SK-N-SH (cell line): Measurements from ENCODE around the gene HSPBP1. TPM values are rescaled to one million over a fixed set of nuclear protein-coding genes. Genes with fewer than 3 reads are reported as not detected.

Experiments
- CTCF ChIA-PET: fragments of 300-600, 350-600 bp; formaldehyde crosslinking; extraction: SDS; loops from one replicate; lab custom pipeline; 2021; lab: Yijun Ruan, JAX
- POLR2A ChIA-PET: fragments of 350-600 bp; sonication (Branson Sonifier 250); formaldehyde crosslinking; extraction: SDS; loops from one replicate; lab custom pipeline; 2020; ENCODE audit warnings: antibody characterized with exemption, inconsistent platforms; lab: Yijun Ruan, JAX
- DNase-seq: peaks from one replicate; pipeline ENCODE4 v3.0.0; 2012
- H2AFZ ChIP-seq: fragments of 200-600 bp; sonication (generic); 2 replicates; pipeline ENCODE4 v1.8.1; 2016; ENCODE audit warnings: antibody characterized with exemption, mild to moderate bottlenecking, low read depth
- H3F3A ChIP-seq: fragments of 200-600 bp; sonication (generic); replicated peaks from 2 replicates; pipeline ENCODE3; 2016; ENCODE audit warnings: antibody characterized with exemption, mild to moderate bottlenecking; ENCODE audit not compliant: insufficient read depth
- H3K27ac ChIP-seq, 2 experiments: fragments of 200-500 bp in 1 of 2; fragments of 200-600 bp in 1 of 2; sonication (Bioruptor generic) in 1 of 2; sonication (generic), shearing (Covaris generic) in 1 of 2; 2 replicates each; pipeline versions ENCODE4 v1.5.1 to v1.6.1; 2014 to 2016; ENCODE audit warnings: low read depth in 2 of 2, inconsistent platforms in 1 of 2, low read length in 1 of 2, mild to moderate bottlenecking in 1 of 2, mixed read lengths in 1 of 2
- H3K27me3 ChIP-seq: fragments of 200-600 bp; sonication (generic), shearing (Covaris generic); 2 replicates; pipeline ENCODE4 v1.6.1; 2016; ENCODE audit warnings: mixed run types; ENCODE audit not compliant: insufficient read depth
- H3K36me3 ChIP-seq, 2 experiments: fragments of 200-500 bp in 1 of 2; fragments of 200-600 bp in 1 of 2; sonication (Bioruptor generic) in 1 of 2; sonication (generic) in 1 of 2; replicated peaks in 1 of 2; 2 replicates each; pipeline versions ENCODE3 to v1.5.1; 2014 to 2016; ENCODE audit warnings: low read length in 1 of 2, mild to moderate bottlenecking in 1 of 2; ENCODE audit not compliant: insufficient read depth in 2 of 2, control insufficient read depth in 1 of 2
- H3K4me1 ChIP-seq, 2 experiments: fragments of 200-500 bp in 1 of 2; fragments of 200-600 bp in 1 of 2; sonication (Bioruptor generic) in 1 of 2; sonication (generic), shearing (Covaris generic) in 1 of 2; 2 replicates each; pipeline versions ENCODE4 v1.5.1 to v1.6.1; 2014 to 2016; ENCODE audit warnings: low read depth in 1 of 2, low read length in 1 of 2, mixed run types in 1 of 2; ENCODE audit not compliant: insufficient read depth in 2 of 2, control insufficient read depth in 1 of 2
- H3K4me2 ChIP-seq: fragments of 200-600 bp; sonication (generic), shearing (Covaris generic); 2 replicates; pipeline ENCODE4 v1.6.1; 2017; ENCODE audit warnings: mixed run types
- H3K4me3 ChIP-seq, 2 experiments: fragments of 200-500 bp in 1 of 2; fragments of 200-600 bp in 1 of 2; sonication (Bioruptor generic) in 1 of 2; sonication (generic), shearing (Covaris generic) in 1 of 2; 2 replicates each; pipeline versions ENCODE4 v1.5.1 to v1.8.1; 2014 to 2016; ENCODE audit warnings: low read depth in 2 of 2, inconsistent platforms in 1 of 2, low read length in 1 of 2, mild to moderate bottlenecking in 1 of 2, mixed read lengths in 1 of 2, moderate library complexity in 1 of 2
- H3K79me2 ChIP-seq: fragments of 200-600 bp; sonication (generic); 2 replicates; pipeline ENCODE4 v1.8.1; 2017; ENCODE audit warnings: mild to moderate bottlenecking; ENCODE audit not compliant: insufficient read depth
- H3K9ac ChIP-seq: fragments of 200-600 bp; sonication (generic); 2 replicates; pipeline ENCODE4 v1.6.1; 2017; ENCODE audit warnings: mixed run types
- H3K9me2 ChIP-seq: fragments of 200-600 bp; sonication (generic); 2 replicates; pipeline ENCODE4 v1.6.1; 2017; ENCODE audit warnings: mixed run types
- H3K9me3 ChIP-seq: fragments of 200-600 bp; sonication (generic); 2 replicates; pipeline ENCODE4 v1.6.1; 2017; ENCODE audit warnings: mixed run types, mild to moderate bottlenecking, moderate library complexity
- H4K20me1 ChIP-seq: fragments of 200-600 bp; sonication (generic); 2 replicates; pipeline ENCODE4 v1.6.1; 2017; ENCODE audit warnings: mild to moderate bottlenecking, mixed run types; ENCODE audit not compliant: insufficient read depth
- CHD2 ChIP-seq: fragments of 150-350 bp; IDR thresholded peaks from 2 replicates; pipeline ENCODE4 v1.6.1; 2018; ENCODE audit warnings: low read length; ENCODE audit not compliant: partially characterized antibody
- FOXJ3 ChIP-seq: sonication (generic); formaldehyde crosslinking; IDR thresholded peaks from 2 replicates; pipeline ENCODE4 v1.5.1; 2020; ENCODE audit warnings: mild to moderate bottlenecking, missing genetic modification reagents
- FOXM1 ChIP-seq: IDR thresholded peaks from 2 replicates; pipeline ENCODE4 v1.4.0; 2012; ENCODE audit warnings: low read depth, mild to moderate bottlenecking
- GABPA ChIP-seq: IDR thresholded peaks from 2 replicates; pipeline ENCODE4 v1.4.0; 2012; ENCODE audit warnings: low read depth, mild to moderate bottlenecking
- MEF2A ChIP-seq: IDR thresholded peaks from 2 replicates; pipeline ENCODE4 v1.4.0; 2012; ENCODE audit warnings: low read depth, borderline replicate concordance
- MXI1 ChIP-seq: IDR thresholded peaks from 2 replicates; pipeline ENCODE4 v1.6.1; 2012; ENCODE audit warnings: mild to moderate bottlenecking, low read depth, low read length, improper control_type of control experiment
- NFIC ChIP-seq: IDR thresholded peaks from 2 replicates; pipeline ENCODE4 v1.4.0; 2012; ENCODE audit warnings: borderline replicate concordance
- NRF1 ChIP-seq: IDR thresholded peaks from 2 replicates; pipeline ENCODE4 v1.6.1; 2012; ENCODE audit warnings: low read depth, mild to moderate bottlenecking, low read length
- PBX3 ChIP-seq: IDR thresholded peaks from 2 replicates; pipeline ENCODE4; 2012
- POLR2AphosphoS5 ChIP-seq: IDR thresholded peaks from 2 replicates; pipeline ENCODE4 v1.6.1; 2012; ENCODE audit warnings: low read depth, low read length
- RAD21 ChIP-seq: IDR thresholded peaks from 2 replicates; pipeline ENCODE4 v1.6.1; 2012; ENCODE audit warnings: mild to moderate bottlenecking, low read length
- RCOR1 ChIP-seq: fragments of 150-350 bp; IDR thresholded peaks from 2 replicates; pipeline ENCODE4 v1.6.1; 2017; ENCODE audit warnings: antibody characterized with exemption, low read length
- RXRA ChIP-seq: IDR thresholded peaks from 2 replicates; pipeline ENCODE4 v1.4.0; 2012; ENCODE audit warnings: low read depth, mild to moderate bottlenecking, borderline replicate concordance
- SIN3A ChIP-seq: IDR thresholded peaks from 2 replicates; pipeline ENCODE4 v1.6.1; 2012; ENCODE audit warnings: low read depth, mild to moderate bottlenecking, low read length, moderate library complexity, borderline replicate concordance
- SMC3 ChIP-seq: IDR thresholded peaks from 2 replicates; pipeline ENCODE4 v1.6.1; 2012; ENCODE audit warnings: low read depth, low read length, improper control_type of control experiment
- TCF12 ChIP-seq: IDR thresholded peaks from 2 replicates; pipeline ENCODE4 v1.4.0; 2012
- WGBS: methylation state at CpG from one replicate; pipeline ENCODE4 v1.1.6; 2017; ENCODE audit warnings: low lambda C conversion rate; 5-methylcytosine and 5-hydroxymethylcytosine counted together
- polyA plus RNA-seq, 3 experiments: library from polyadenylated mRNA; depleted of rRNA; stranded (reverse); fragments of >200 nt; gene quantifications; 2 replicates each; pipeline ENCODE4 v1.2.3, GENCODE V29; 2012
- TF ChIP-seq, protein P1 (sequence below): fragments of 200-600 bp; sonication (generic); IDR thresholded peaks from 2 replicates; pipeline ENCODE4 v1.6.1; 2017; ENCODE audit warnings: antibody characterized with exemption, mild to moderate bottlenecking, moderate library complexity
- TF ChIP-seq, protein P2 (sequence below): IDR thresholded peaks from 2 replicates; pipeline ENCODE4 v1.4.0; 2012; ENCODE audit warnings: low read depth
- TF ChIP-seq, protein P3 (sequence below): fragments of 150-350 bp; IDR thresholded peaks from 2 replicates; pipeline ENCODE4 v1.6.1; 2017; ENCODE audit warnings: antibody characterized with exemption, low read length, low read depth, borderline replicate concordance

Gene HSPBP1
- polyA plus RNA-seq, 1 of the 3 experiments (the other 2 are of a cell fraction): 55.4 TPM

GRCh38 chr19:55311397-55311796 is 31.5 kb upstream of the HSPBP1 start:
- Histone ChIP-seq H3K4me2 (no peak overlapping the region), H3K79me2 (no peaks in the 10 kb centered on the region), H3F3A (no peaks in the 10 kb centered on the region), H3K9ac (no peak overlapping the region), H3K36me3 (peaks cover 14 to 25% of the 10 kb centered on the region in 2 experiments), H2AFZ (no peak overlapping the region), H3K27me3 (no peaks in the 10 kb centered on the region), H3K9me3 (no peaks in the 10 kb centered on the region), H3K4me1 (no peaks in the 10 kb centered on the region), H3K9me2 (no peaks in the 10 kb centered on the region), H4K20me1 (no peaks in the 10 kb centered on the region), H3K4me3 (no peak overlapping the region), H3K27ac (no peak overlapping the region)
- ChIA-PET POLR2A (no interaction called here), CTCF (interaction anchor here (0.9 to 7.7 kb wide), 2 partner anchors 9 to 22 kb away, joined by 3 to 46 read pairs; no protein-coding TSS in a partner anchor)
- DNase-seq: no peak
- WGBS: 84% methylated on average over 3 of the region's 9 CpGs
- TF ChIP-seq, protein P1, sequence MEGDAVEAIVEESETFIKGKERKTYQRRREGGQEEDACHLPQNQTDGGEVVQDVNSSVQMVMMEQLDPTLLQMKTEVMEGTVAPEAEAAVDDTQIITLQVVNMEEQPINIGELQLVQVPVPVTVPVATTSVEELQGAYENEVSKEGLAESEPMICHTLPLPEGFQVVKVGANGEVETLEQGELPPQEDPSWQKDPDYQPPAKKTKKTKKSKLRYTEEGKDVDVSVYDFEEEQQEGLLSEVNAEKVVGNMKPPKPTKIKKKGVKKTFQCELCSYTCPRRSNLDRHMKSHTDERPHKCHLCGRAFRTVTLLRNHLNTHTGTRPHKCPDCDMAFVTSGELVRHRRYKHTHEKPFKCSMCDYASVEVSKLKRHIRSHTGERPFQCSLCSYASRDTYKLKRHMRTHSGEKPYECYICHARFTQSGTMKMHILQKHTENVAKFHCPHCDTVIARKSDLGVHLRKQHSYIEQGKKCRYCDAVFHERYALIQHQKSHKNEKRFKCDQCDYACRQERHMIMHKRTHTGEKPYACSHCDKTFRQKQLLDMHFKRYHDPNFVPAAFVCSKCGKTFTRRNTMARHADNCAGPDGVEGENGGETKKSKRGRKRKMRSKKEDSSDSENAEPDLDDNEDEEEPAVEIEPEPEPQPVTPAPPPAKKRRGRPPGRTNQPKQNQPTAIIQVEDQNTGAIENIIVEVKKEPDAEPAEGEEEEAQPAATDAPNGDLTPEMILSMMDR: no peak
- TF ChIP-seq FOXJ3 (CRISPR knock-in tag) (no peak), TCF12 (no peak), FOXM1 (no peak), GABPA (no peak), RXRA (no peak), NFIC (no peak), MEF2A (no peak), RCOR1 (no peak), NRF1 (no peak), POLR2AphosphoS5 (no peak), PBX3 (no peak), SMC3 (no peak), CHD2 (no peak), RAD21 (no peak), SIN3A (no peak), MXI1 (no peak)
- TF ChIP-seq, protein P2, sequence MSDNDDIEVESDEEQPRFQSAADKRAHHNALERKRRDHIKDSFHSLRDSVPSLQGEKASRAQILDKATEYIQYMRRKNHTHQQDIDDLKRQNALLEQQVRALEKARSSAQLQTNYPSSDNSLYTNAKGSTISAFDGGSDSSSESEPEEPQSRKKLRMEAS: no peak
- TF ChIP-seq, protein P3, sequence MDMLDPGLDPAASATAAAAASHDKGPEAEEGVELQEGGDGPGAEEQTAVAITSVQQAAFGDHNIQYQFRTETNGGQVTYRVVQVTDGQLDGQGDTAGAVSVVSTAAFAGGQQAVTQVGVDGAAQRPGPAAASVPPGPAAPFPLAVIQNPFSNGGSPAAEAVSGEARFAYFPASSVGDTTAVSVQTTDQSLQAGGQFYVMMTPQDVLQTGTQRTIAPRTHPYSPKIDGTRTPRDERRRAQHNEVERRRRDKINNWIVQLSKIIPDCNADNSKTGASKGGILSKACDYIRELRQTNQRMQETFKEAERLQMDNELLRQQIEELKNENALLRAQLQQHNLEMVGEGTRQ: no peak
